ENCODE measurements around the gene CCT5.
"Not testable (repeated sequence)": the region's sequence is repeated elsewhere in the genome, so short reads cannot be mapped to it uniquely, and the experiment has no call there.

- not testable (repeated sequence) for TF ChIP-seq CTCF, POLR2A (IDR thresholded peaks at IDR 0.05)
Measured at GRCh38 chr5:10272875-10273209, 22.8 kb downstream of the CCT5 start.

All from body of pancreas (tissue), 4 donors.